Keratinocyte (primary cell): Measurements from ENCODE around the gene ZNF804A.

Experiments used
- CTCF ChIP-seq, 3 experiments: IDR thresholded peaks in 1 of 3; conservative IDR thresholded peaks in 1 of 3; optimal IDR thresholded peaks in 1 of 3; 2 replicates in 2 of 3; 3 replicates in 1 of 3; pipeline versions ENCODE3 to v1.5.1; 2011; ENCODE audit warnings: low read length in 3 of 3, mild to moderate bottlenecking in 3 of 3, moderate library complexity in 2 of 3, control low read depth in 1 of 3, inconsistent platforms in 1 of 3; ENCODE audit not compliant: insufficient read depth in 2 of 3; ENCODE audit errors: extremely low read depth in 1 of 3
- EZH2 ChIP-seq: IDR thresholded peaks from one replicate; pipeline ENCODE4 v1.6.1; 2012; ENCODE audit warnings: inconsistent platforms, mild to moderate bottlenecking, low read length, moderate library complexity

- TF ChIP-seq CTCF (optimal IDR thresholded peaks at IDR 0.05 in 1 of 3, IDR thresholded peaks at IDR 0.05 in 1 of 3, conservative IDR thresholded peaks at IDR 0.05 in 1 of 3; ENCODE audit: extremely low read depth in 1 of 3, insufficient read depth in 2 of 3, low read length in 3 of 3) (no peak), EZH2 (no peak)
These were observed 157.8 kb downstream of the ZNF804A start for GRCh38 chr2:184756161-184756560.
